Measurements from ENCODE around the gene EZR. TPM values are rescaled to one million over a fixed set of nuclear protein-coding genes. Genes with fewer than 3 reads are reported as not detected.

EZR gene
- total and polyA plus RNA-seq, 2 of the 8 experiments (the other 6 are each of a cell fraction or from before 2014, with no cell fraction given), result 122 to 286 TPM

DNA sequence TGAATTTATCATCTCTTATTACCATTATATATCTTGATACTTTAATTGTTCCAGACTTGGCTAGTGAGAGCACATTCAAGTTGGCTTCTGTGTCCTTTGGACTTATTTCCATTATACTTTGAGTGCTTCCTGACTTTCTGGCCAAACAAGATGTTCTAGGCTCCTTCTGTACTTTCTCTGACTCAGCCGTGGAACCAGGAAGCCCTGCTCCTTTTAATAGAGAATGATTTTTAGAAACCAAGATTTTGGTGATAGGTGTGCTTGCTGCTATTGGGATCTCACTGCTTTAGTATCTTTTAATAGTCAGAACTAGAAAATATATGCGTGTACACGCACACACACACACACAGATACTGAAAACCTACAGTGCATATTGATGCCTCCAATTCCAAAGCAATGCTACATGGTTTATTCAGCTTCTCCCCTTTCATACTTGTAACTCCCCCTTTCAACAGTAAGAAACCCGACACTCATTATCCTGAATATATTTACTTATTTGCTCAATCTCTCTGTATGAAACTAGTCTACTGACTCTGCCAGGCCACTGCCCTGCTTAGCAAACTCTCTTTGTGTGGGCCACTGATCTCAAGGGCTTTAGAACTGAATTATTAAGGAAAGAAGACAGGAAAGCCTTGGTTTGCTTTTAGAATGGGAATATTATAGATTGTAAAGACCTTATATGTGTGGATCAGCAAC lies 42.7 kb upstream of the EZR start (continued):
- TF ChIP-seq SP2 (IDR thresholded peaks at IDR 0.05; ENCODE audit: low read length) (no peak), PHF8 (conservative IDR thresholded peaks at IDR 0.05; ENCODE audit: low read depth, low read length) (no peak), EP300 (IDR thresholded peaks at IDR 0.05; ENCODE audit: borderline replicate concordance in 1 of 2, low read depth in 2 of 2, low read length in 2 of 2) (no peak), SIRT6 (IDR thresholded peaks at IDR 0.05; ENCODE audit: low read length) (no peak), RNF2 (IDR thresholded peaks at IDR 0.05; ENCODE audit: borderline replicate concordance, low read depth, low read length, missing control alignments, poor library complexity, severe bottlenecking) (no peak), TEAD4 (IDR thresholded peaks at IDR 0.05; ENCODE audit: low read depth, low read length) (no peak)
